GM12891 (cell line): ENCODE measurements around the gene THBD.

ENCODE experiments used
- PAX5 ChIP-seq: IDR thresholded peaks from 2 replicates; pipeline ENCODE4 v1.6.1; 2011; ENCODE audit warnings: low read length, moderate library complexity, mild to moderate bottlenecking; ENCODE audit not compliant: insufficient read depth, severe bottlenecking
- POLR2A ChIP-seq: IDR thresholded peaks from 2 replicates; pipeline ENCODE4 v1.6.1; 2011; ENCODE audit warnings: low read depth, low read length, control low read depth
- POLR2AphosphoS5 ChIP-seq: IDR thresholded peaks from 2 replicates; pipeline ENCODE4 v1.6.1; 2011; ENCODE audit warnings: low read depth, low read length, control low read depth
- SPI1 ChIP-seq: IDR thresholded peaks from 2 replicates; pipeline ENCODE4 v1.6.1; 2011; ENCODE audit warnings: low read depth, low read length, control low read depth
- TAF1 ChIP-seq: IDR thresholded peaks from 2 replicates; pipeline ENCODE4 v1.6.1; 2011; ENCODE audit warnings: low read depth, low read length, control low read depth

GRCh38 chr20:23087587-23088251, 38.2 kb upstream of the THBD start:
- TF ChIP-seq POLR2A: no peak
- no peak for TF ChIP-seq TAF1
- TF ChIP-seq POLR2AphosphoS5: no peak
- no peak for TF ChIP-seq PAX5
- peak; percentile 62 for TF ChIP-seq SPI1
